Measurements from ENCODE around the gene INPP4B.

The INPP4B gene

GRCh38 chr4:142358656-142359055 lies 487.4 kb downstream of the INPP4B start:
- TF ChIP-seq CTCF (IDR thresholded peaks at IDR 0.05; ENCODE audit: poor library complexity, severe bottlenecking), result no peak
- Histone ChIP-seq H3K9me3 (ENCODE audit: severe bottlenecking) (no peaks in the 10 kb centered on the region), H3K27ac (ENCODE audit: poor library complexity, severe bottlenecking) (no peak overlapping the region), H3K36me3 (ENCODE audit: low read depth) (peaks cover 14% of the 10 kb centered on the region), H3K27me3 (ENCODE audit: insufficient read depth, poor library complexity, severe bottlenecking) (no peaks in the 10 kb centered on the region), H3K4me3 (ENCODE audit: severe bottlenecking) (no peak overlapping the region), H3K4me1 (ENCODE audit: insufficient read depth, poor library complexity, severe bottlenecking) (peaks cover 50% of the 10 kb centered on the region)
- DNase-seq (ENCODE audit: low spot score) (no peak), ATAC-seq (ENCODE audit: low read depth) (0 out of 3 replicates have a peak, but pooled peaks have one; percentile 10)

- DNase-seq (ENCODE audit: low spot score) (no peak), ATAC-seq (ENCODE audit: low read depth) (no peak)
- H3K27me3 ChIP-seq (ENCODE audit: insufficient read depth, poor library complexity, severe bottlenecking), result no peaks in the 10 kb centered on the region
- no peak overlapping the region for H3K4me3 ChIP-seq (ENCODE audit: severe bottlenecking)
- peaks cover 61% of the 10 kb centered on the region for H3K4me1 ChIP-seq (ENCODE audit: insufficient read depth, poor library complexity, severe bottlenecking)
- H3K9me3 ChIP-seq (ENCODE audit: severe bottlenecking), result no peaks in the 10 kb centered on the region
- H3K27ac ChIP-seq (ENCODE audit: poor library complexity, severe bottlenecking), result peak overlapping the region; percentile 69
- peaks cover 3% of the 10 kb centered on the region for H3K36me3 ChIP-seq (ENCODE audit: low read depth)
- TF ChIP-seq CTCF (IDR thresholded peaks at IDR 0.05; ENCODE audit: poor library complexity, severe bottlenecking), result no peak
Observed at GRCh38 chr4:142356801-142357200, 489.3 kb downstream of the INPP4B start.

GRCh38 chr4:142356118-142356759 lies 489.9 kb downstream of the INPP4B start:
- H3K4me1 ChIP-seq (ENCODE audit: insufficient read depth, poor library complexity, severe bottlenecking), result peaks cover 63% of the 10 kb centered on the region
- H3K27ac ChIP-seq (ENCODE audit: poor library complexity, severe bottlenecking), result peak overlapping the region; percentile 69
- ATAC-seq (ENCODE audit: low read depth) (no peak), DNase-seq (ENCODE audit: low spot score) (no peak)
- H3K36me3 ChIP-seq (ENCODE audit: low read depth), result no peaks in the 10 kb centered on the region; the same call in none of the 2 replicates
- H3K27me3 ChIP-seq (ENCODE audit: insufficient read depth, poor library complexity, severe bottlenecking), result no peaks in the 10 kb centered on the region
- TF ChIP-seq CTCF (IDR thresholded peaks at IDR 0.05; ENCODE audit: poor library complexity, severe bottlenecking), result no peak
- no peaks in the 10 kb centered on the region for H3K9me3 ChIP-seq (ENCODE audit: severe bottlenecking)
- H3K4me3 ChIP-seq (ENCODE audit: severe bottlenecking), result no peak overlapping the region

GRCh38 chr4:142355421-142355930 lies 490.6 kb downstream of the INPP4B start:
- ATAC-seq (ENCODE audit: low read depth) (no peak), DNase-seq (ENCODE audit: low spot score) (no peak)
- H3K36me3 ChIP-seq (ENCODE audit: low read depth), result no peaks in the 10 kb centered on the region; the same call in none of the 2 replicates
- peaks cover 71% of the 10 kb centered on the region for H3K4me1 ChIP-seq (ENCODE audit: insufficient read depth, poor library complexity, severe bottlenecking)
- H3K27me3 ChIP-seq (ENCODE audit: insufficient read depth, poor library complexity, severe bottlenecking), result no peaks in the 10 kb centered on the region
- no peak for TF ChIP-seq CTCF (IDR thresholded peaks at IDR 0.05; ENCODE audit: poor library complexity, severe bottlenecking)
- peak overlapping the region; percentile 69 for H3K27ac ChIP-seq (ENCODE audit: poor library complexity, severe bottlenecking)
- no peak overlapping the region for H3K4me3 ChIP-seq (ENCODE audit: severe bottlenecking)
- H3K9me3 ChIP-seq (ENCODE audit: severe bottlenecking), result no peaks in the 10 kb centered on the region

Data from RWPE2 (cell line).